M059J (cell line): Measurements from ENCODE around the gene MFAP2. TPM values are rescaled to one million over a fixed set of nuclear protein-coding genes. Genes with fewer than 3 reads are reported as not detected.

ENCODE experiments used
- DNase-seq: peaks from one replicate; pipeline ENCODE4 v3.0.0-alpha.2; 2012; ENCODE audit warnings: low read depth
- total RNA-seq: library from RNA; depleted of rRNA; stranded (reverse); fragments of >200 nt; shearing (Covaris generic); gene quantifications from 2 replicates; pipeline ENCODE4 v1.2.3, GENCODE V29; 2014

Gene MFAP2
- total RNA-seq, 1 experiment from 2014 or later, result 0.12 TPM

DNA sequence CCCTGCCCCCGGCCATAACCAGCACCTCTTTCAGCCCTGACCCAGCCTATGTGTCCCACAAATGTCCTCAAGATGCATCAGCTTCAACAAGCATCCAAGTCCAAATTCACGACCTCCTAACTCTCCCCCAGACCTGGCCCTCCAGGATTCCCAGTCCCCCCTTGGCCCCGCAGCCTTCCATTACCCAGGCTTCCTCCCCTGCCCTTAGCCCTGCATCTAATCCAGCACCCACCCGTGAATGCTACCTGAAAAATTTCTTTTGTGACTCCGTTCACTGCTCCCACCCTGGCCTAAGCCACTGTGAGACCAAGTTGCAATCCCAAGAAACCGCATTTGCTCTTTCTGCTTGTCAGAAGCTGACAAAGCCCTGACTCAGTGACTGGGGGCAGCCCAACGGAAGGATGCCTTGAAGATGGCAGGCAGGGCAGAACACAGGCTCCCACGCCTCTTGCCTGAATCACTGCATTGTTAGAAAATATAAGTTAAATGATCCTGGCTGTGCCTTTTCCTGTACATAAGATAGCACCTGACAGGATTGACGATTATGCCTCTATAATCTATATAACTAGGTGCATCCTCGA is 939 bp upstream of the MFAP2 start:
- DNase-seq, result peak; percentile 91

- DNase-seq, result no peak
Observed at GRCh38 chr1:16979475-16980327, 719 bp downstream of the MFAP2 start.

DNA sequence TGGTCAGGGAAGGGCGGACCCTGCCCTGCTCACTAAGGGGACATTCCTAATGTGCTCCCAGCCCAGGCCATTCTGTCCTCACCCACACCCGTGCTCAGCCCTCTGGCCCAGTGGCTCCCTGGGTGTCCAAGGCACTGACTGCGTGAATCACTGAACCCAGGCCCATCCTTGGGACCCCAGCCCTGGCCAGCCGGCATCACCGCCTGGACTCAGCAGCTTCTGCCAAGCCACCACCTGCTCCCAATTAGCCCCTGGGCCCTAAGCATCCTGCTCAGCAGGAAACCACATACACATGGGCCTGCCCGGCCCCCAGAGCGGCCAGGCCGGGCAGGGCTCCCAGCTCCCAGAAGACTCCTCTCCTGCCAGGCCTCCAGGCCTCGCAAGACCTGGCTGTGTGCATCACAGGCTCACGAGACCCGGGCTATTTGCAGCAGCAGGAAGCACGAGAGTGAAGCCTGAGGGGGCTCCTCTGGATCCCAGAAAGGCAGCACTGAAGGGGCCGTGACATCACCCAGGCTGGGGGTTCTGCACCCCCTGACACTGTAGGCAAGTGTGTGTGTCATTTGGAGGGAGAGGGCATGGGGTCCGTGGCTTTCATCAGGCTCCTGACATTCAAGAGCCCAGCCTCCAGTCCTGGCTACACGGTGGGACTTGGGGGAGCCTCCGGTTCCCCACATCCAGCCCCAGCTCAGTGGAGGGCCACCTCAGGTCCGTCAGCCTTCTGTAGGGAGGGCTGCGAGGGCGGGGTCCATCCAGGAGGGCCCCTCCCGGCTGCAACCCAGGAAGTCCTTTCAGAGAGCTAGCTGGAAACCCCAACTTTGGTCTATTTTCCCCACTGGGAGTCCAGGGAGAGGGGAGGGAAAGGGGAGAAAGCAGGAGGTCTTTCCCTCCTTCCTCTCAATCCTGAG is 1.6 kb downstream of the MFAP2 start:
- peak; percentile 79 for DNase-seq

- DNase-seq, result no peak
Observed at GRCh38 chr1:16978139-16978538, 2.3 kb downstream of the MFAP2 start.

DNA sequence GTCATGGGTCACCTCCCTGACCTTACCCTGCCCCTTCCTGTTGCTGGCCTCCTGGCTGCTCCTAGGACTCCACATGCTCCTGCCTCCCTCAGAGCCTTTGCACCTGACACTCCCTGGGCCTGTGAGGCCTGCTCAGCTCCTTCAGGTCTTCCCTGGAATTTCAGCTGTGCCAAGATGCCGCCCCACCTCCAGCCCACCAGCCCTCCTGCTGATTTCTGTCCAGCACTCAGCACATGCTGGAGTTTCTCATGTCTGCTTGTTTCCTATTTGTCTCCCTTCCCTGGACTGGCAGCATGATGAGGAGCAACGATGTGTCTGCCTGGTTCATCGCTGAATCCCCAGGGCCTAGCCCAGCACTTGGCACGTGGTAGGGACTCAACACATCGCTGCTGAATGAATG is 3.0 kb downstream of the MFAP2 start:
- DNase-seq, result no peak

GRCh38 chr1:16976966-16977365 is 3.5 kb downstream of the MFAP2 start:
- no peak for DNase-seq

DNA sequence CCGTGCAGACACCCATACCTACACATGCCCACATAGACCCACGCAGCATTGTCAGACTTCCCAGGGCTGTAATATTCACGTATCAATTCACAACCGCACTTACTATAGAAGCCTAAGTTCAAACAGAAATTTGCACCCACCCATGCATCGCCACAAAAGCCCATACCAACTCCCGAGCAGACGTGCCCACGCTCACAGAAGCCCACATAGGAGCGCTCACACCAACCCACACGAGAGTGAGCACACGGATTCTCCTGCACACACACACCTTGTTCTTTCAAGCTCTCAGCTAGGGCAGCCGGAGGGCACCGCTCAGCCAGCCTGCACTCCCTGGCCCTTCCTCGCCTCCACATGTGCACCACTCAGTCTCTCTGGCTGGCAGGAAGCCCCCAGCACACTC is 4.6 kb downstream of the MFAP2 start:
- DNase-seq, result no peak

DNA sequence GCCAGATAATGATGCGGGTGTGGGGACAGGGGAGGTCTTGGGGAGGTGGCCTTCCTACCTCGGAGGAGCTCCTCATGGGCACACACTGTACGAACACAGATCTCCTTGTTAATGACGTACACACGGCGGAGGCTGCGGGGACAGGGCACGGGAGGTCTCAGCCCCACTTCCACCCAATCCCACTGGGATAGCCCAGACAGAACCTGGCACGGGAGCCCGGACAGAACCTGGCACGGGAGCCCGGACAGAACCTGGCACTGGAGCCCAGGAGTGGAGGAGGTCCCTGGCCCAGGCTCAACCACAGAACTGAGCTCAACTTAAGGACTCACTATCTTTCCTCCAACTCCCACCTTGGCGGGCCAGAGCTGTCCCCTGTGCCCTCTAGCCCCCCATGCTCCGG is 5.2 kb downstream of the MFAP2 start:
- DNase-seq, result no peak

DNA sequence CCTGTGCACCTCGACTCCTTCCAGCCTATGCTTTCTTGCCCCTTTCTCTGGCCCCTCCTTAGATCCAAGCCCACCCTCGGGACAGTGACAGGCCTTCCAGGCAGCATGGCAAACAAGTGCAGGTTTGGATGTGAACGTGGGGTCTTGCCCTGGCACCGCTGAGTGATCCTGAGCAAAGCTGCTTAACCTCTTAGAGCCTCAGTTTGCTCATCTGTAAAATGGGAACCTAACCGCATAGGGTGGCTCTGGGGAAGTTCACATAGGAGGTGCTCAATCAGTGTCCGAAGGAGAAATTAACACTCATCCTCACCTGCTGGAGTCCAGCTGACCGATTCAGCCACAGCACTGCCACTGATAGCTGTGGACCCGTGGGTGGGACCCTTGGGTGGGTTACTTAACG is 7.2 kb downstream of the MFAP2 start:
- no peak for DNase-seq

DNA sequence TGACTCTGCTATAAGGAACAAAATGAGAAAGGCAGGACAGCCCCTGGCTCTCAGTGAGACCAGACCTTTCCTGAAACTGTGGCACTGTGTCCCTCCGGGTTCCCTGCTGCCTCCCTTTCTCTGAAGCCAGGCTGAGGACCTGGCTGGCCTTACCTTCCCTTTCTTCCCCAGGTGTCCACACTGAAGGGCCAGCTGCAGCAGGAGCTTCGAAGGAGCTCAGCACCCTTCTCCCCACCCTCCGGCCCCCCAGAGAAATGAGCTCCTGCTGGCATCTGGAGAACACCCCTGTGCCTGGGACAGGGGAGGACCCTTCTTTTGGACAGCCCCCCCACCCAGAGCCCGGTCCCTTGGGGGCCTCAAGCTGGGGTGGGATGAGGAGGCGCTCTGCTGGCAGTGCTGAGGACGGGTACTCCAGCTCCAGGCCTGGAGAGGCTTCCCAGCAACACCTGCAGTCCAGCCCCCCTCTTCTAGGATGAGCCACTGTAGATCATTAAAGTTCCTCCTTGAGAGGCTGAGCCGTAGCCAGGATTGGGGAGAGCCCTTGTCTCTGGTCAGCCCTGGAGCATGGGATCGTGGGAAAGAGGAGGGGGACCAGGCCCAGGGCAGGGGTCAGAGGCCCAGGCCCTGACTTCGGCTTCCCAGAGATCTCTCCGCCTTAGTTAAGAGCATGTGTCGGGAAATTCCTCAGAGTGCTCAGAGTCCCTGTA is 8.1 kb downstream of the MFAP2 start:
- no peak for DNase-seq

DNA sequence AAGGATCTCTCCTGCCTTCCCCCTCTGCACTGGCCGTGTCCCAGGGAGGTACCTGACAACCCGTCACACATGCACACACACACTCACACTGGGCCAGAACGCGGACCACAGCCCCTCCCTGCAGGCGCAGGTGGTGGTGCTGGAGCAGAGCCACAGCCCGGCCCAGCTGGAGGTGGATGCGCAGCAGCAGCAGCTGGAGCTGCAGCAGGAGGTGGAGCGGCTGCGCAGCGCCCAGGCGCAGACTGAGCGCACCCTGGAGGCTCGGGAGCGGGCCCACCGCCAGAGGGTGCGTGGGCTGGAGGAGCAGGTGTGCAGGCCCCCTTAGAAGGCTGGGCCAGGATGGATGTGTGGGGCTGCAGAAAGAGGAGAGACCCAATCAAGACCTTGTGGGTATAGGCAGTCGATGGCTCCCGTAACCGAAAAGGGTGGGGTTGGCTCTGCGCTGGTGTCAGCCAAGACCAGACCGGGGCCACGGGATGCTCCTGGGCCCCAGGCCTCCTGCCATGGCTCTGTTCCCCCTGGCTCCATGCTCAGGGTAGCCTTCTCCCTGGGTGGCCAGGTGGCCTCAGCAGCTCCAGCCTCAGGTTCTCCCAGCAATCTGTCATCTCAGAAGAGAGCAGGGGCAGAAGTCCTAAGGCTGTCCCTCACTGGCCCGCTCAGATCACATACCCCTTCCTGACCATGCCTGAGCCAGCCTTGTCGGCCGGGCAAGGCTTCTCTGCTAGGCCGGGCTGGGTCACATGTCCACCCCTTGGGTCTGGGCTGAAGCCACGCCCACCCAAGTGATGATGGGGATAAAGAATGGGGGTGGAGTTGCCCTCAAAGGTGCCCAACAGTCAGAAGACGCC is 8.9 kb downstream of the MFAP2 start:
- DNase-seq, result no peak

DNA sequence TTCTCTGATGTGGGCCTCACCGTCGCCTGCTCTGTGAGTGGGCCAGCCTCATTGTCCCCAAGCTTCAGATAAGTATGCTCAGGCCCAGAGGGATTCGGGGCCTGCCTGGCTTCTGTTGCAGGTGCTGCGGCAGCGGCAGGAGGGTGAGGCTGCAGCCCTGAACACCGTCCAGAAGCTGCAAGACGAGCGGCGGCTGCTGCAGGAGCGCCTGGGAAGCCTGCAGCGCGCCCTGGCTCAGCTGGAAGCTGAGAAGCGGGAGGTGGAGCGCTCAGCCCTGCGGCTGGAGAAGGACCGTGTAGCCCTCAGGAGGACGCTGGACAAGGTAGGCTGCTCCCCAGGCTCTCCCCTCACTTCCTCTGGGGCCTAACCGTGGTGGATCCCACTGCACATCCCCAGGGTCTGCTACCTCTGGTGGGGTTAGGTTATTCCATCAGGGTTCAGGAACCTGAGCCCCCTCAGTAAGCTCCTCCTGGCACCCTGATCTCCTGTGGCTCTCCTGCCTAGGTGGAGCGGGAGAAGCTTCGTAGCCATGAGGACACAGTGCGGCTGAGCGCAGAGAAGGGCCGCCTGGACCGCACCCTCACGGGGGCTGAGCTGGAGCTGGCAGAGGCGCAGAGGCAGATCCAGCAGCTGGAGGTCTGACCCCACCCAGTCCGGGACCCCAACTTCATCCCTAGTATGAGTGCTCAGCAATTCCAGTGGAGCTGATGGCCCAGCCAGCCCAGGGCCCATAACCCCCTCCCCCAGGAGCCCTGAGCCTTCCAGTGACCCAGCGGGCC is 10.1 kb downstream of the MFAP2 start:
- no peak for DNase-seq

GRCh38 chr1:16969651-16970050 is 10.8 kb downstream of the MFAP2 start:
- no peak for DNase-seq

GRCh38 chr1:16969057-16969611 is 11.3 kb downstream of the MFAP2 start:
- DNase-seq, result no peak

- no peak for DNase-seq
Observed at GRCh38 chr1:16968372-16968771, 12.0 kb downstream of the MFAP2 start.

GRCh38 chr1:16967962-16968361 is 12.5 kb downstream of the MFAP2 start:
- no peak for DNase-seq

- DNase-seq, result peak; percentile 88
Observed at GRCh38 chr1:16967095-16967575, 13.3 kb downstream of the MFAP2 start.

- DNase-seq, result no peak
Observed at GRCh38 chr1:16966282-16966681, 14.1 kb downstream of the MFAP2 start.

GRCh38 chr1:16965486-16966067 is 14.8 kb downstream of the MFAP2 start:
- DNase-seq, result no peak
